HG03103 (cell line): ENCODE data around the gene COL5A2.

Experiments used
- ATAC-seq: cut with Tn5 transposase; IDR thresholded peaks from one replicate; pipeline ENCODE4 v1.9.1; 2021; ENCODE audit warnings: low read depth; ENCODE audit not compliant: unreplicated experiment

The COL5A2 gene

DNA sequence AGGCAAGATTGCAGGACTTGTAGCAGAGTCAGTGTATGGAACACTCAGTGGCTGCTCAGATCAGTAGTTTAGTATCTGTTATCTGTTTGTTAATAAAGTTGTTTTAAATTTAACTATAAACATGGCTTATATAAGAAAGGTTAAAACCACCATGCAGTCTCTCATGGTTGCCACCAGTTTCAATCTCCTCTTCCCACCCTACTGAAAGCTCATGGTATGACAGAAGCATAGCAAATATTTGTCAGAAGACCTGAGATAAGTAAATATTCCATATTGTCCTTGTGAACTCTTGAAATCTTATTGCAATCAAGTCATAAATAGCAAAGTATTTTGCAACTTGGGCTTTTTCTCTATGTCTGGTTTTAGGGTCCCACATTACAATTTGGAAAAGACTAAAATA, 2.1 kb upstream of the COL5A2 start:
- no peak for ATAC-seq

DNA sequence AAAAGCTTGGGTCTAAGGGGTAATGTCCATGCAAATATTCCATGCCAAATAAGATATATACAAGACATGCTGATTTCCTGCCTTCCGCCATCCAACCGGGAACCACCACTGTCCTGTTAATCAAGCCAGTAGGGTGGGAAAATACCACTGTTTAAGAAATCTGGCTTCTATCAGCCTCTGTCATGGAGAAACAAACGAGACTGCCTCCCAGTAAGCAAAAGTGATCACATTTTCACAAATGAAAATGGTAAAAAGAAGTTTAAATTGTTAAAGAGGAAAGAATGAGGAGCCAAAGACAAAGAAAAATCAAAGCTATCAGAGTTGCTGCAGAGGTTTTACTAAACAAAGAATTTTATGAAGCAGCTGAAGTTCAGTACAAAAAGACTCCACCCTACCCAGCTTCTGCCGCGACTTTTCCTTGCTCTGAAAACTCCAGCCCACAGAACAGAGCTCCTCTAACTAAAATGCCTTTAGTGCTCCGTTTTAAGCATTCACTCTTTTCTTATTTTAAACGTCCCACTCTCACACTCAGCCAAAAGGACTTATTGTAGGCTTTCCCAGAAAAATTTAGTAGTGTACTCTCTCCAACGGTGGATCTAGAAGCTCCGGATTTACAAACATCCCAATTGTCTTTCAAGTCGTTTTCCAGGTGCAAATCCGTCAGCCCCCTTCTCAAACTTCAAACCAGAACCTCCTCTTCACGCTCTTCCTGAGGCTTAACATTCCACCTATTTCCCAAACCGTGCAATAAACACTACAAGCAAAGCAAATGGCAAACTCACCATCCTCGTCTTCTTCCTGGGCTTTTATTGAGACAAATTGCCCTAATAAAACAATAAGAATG, 613 bp downstream of the COL5A2 start:
- ATAC-seq: no peak

DNA sequence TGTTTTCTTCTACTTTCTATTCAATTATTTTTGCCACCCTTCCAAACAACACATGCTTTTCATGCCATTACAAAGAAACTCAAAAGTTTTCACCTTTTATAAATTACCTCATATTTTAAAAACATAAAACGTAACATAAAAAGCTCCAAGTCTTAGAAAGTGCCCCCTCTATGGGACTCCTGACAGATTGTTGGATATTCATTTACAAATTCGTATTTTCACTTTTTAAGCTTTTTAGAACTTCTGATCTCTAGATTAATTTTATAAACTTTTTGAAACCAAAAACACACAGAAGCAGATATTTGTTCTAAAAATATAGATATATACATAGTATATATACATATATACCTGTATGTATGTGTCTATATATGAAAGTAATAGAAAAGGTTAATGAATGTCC, 1.5 kb downstream of the COL5A2 start:
- no peak for ATAC-seq

DNA sequence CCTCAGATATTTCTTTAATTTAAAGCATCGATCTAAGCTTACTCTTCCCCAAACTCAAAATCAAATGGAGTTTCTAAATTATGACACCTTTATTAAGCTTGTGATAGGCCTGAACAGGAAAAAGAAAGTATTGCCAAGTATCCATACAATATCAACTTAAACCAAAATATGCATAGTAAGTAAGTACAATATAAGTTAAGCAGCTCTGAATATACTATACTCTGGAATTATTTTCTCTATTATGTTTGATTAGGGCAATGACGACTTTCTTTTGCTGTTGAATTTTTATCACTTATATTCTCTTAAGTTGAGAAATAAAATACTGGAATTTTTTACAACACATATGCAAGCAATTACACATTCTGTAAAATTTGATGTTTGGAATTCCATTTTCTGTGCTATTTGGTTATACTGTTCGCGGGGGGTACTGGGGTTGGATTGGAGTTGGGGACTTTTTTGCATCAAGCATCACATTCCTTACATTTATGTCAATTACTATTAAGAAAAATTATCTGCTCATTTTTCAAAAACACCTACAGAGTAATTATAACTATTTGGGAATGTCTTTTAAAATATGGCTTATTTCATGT, 2.2 kb downstream of the COL5A2 start:
- no peak for ATAC-seq

DNA sequence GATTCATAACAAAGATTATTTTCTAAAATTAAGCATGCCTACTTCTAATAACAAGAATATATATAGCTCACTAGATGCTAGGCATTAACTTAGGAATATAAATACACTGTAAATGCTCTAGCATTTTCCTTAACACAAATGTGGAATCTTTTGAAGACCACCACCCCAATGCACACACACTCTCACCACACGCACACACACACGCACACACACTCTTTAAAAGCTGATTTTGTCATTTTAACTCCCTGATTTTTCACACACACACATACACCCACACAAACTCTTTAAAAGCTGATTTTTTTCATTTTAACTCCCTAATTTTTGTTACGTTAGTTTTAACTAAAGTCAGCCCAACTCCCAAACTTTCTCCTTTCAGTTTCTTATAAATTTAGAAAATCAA, 3.0 kb downstream of the COL5A2 start:
- ATAC-seq: no peak

- ATAC-seq: no peak
Observed at GRCh38 chr2:189175869-189176433, 3.6 kb downstream of the COL5A2 start.

DNA sequence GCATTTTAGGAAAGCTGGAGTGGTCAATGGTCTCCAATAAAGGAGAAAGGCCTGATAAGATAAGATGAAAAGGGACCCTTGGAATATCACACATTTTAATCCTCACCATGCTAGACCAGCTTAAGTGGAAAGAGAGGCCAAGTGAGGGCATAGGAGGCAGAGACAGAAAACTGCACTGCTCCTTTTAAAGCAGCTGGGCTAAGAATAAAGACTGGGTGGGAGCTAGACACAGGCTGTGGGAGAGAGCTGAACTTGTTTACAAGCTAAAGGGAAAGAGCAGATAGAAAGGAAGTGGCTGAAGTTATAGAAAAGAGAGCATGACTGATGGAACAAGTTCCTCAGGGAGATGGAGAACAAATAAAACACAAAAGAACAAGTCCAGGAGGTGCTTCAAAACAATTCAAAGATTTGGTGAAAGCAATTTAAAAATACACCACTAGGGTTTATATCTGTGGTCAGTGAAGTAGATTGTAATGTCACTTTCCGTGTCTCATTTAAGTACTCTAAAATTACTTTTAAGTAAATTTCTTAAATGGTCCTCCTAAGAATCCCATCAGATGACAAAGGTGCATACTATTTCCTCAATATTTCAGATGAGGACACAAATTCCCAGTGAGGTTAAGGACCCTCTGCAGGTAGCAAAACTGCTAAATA, 7.5 kb downstream of the COL5A2 start:
- no peak for ATAC-seq

- no peak for ATAC-seq
Observed at GRCh38 chr2:189168856-189169499, 10.6 kb downstream of the COL5A2 start.

DNA sequence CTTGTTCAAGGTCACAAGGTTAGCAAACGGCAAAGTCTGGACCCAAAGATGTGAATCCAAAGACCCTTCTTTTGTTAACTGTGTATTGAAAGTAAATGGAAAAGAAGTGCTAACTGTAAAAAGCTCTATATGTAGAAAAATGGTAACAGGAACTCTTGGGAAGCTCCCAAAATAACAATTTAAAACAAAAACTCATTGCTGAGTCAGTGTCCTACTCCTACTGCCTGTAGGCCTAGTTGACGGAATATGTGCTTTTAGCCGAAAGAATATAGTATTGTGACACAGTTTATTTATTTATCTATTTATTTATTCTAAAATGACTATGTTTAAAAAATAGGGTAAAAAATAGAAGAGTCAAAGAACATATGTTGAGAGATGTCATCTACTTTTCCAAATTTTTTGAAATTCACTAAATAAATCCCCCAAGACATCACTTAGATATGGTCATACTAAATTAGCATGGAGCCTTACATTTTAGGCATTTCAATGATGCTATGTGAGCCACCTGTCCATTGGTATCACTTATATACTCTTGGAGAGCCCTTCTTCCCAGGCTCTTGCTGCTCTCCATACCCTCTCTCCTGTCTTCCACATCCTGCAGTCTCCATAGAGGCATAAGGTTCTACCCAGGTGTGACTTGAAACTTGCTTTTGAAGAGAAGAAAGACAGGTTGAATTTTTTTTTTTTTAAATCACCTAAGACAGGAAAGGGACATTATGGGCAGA, 13.7 kb downstream of the COL5A2 start:
- no peak for ATAC-seq

DNA sequence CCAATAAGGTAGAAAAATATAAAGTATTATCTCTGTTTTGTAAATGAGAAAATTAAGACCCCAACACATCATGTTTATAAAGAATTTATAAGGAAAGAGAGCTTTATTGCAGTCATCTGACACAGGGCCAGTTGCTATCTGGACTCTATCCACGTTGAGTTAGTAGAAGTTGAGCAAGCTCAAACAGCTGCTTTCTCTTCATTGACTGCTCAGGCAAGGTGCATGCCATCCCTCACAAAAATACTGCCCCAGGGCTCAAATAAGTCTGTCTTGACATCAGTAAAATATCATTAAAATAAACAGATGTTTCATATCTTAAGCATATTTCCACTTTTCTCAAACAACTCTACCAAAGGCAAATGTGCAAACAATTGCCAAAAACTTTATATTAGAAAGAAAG, 14.8 kb downstream of the COL5A2 start:
- ATAC-seq: no peak

- ATAC-seq: no peak
Observed at GRCh38 chr2:189163889-189164288, 15.7 kb downstream of the COL5A2 start.

- no peak for ATAC-seq
Observed at GRCh38 chr2:189162566-189162965, 17.0 kb downstream of the COL5A2 start.

DNA sequence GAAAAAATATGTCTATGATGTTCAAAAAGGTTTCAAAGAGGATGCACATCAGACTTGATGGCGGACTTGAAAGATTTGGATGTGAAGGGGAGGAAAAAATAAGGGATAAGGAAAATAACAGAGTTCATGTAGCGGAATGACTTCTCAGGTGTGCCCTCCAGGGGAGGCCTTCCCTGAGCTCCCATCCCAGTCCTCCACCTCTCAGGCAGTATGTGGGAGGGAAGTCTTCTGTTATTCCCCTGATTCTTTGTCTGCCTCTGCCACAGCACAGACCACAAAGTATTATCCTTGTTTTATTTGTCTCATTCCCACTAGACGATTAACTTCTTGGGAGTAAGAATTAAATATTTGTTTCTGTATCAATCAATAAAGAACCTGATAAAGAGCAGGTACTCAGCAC, 17.7 kb downstream of the COL5A2 start:
- no peak for ATAC-seq

DNA sequence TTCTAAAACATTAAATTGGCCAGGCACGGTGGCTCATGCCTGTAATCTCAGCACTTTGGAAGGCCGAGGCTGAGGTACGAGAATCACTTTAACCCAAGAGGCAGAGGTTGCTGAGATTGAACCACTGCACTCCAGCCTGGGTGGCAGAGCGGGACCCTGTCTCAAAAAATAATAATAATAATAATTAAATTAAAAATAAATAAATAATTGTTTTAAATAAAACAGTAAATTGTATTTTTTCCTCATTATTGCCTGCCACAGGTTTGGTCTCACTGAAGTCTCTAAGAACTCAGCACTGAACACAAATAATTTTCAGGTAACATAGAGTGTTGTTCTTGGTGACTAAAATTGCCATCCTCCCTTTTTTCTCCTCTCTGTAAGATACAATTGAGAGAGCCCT, 19.8 kb downstream of the COL5A2 start:
- ATAC-seq: no peak

DNA sequence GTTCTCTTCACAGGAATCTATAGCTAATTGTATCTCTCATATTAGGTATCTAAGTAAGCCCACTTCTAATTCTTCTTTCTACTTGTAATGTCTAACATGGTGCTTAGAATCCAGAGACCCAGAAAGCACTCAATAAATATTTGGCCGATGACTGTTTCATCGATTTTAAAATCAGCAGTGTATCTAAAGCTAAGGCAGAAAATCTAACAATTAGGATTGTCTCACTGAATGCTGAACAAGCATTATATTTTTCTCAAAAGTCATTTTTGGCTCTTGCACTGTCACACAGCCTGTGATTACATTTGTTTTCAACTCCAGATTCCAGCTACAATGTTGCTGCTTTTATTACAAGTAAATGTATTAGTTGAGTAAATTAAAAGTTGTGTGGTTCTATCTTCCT, 20.3 kb downstream of the COL5A2 start:
- ATAC-seq: no peak

DNA sequence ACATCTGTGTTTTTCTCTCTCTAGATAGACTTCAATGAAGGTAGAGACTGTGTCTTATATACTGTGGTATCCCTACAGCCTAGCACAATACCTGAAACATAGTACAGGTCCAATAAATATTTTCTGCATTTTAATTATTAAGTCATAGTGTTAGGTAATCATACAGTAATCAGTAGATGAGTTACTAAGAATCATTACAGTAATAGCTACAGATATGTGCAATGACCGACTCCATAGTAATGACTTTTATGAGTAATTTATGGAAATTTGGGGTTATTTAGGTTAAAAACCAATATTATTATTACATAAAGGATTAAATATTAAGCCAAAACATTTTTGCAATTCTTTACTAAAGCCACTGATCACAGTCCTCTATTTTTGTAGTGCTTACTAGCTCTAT, 21.6 kb downstream of the COL5A2 start:
- ATAC-seq: no peak

DNA sequence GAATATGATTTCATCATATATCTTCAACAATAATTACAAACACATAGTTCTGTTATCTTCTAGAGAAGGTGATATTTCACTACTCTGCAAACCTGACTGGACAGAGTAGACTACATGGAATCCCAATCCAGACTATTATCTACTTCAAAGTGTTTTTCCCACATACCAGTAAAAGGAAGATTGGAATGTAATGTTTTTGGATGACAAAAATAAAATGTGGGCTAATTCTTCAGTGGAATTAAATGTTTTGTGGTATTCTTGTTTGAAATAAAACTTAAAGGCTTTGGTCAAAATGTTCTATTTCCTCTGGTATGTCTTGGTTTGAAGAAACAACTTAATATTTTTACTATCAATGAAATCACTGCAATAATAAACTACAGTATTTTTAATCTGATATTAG, 22.1 kb downstream of the COL5A2 start:
- ATAC-seq: no peak

GRCh38 chr2:189155795-189156194, 23.8 kb downstream of the COL5A2 start:
- ATAC-seq: no peak

DNA sequence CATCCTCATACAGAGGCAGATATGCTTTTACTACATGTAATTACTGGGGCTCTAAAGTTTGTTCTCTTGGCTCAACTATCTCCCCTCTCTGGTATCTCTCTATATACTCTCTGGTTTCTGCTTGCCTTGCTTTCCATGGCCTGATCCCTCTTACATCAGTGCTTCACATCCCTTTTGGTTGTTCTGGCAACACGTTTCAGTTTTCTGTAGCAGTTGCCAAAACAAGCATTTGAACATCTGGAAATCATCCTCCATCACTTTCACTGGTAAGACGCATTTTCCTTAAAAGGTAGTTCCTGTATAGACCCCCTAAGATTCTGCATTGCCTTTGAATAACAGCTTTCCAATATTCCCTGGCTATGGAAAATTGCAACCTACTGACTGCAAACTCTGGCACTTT, 25.9 kb downstream of the COL5A2 start:
- ATAC-seq: no peak

DNA sequence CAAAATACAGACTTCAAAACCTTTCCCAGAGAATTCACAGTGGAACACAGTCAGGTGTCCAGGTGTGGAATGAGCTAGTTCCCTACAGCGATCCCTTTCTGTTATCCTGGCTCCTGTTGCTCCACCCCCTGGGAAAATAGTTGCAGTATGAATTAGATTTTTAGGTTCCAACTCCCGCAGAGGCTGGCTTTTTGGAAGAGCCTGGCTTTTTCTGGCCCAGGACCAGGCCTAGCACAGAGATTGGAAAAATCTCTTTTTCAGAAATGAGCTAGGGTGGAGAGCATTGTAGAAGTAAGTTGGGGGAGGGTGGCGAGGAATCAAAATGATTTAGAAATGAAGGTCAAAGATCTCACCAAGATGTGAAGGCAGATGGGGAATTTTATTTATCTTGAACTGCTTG, 27.1 kb downstream of the COL5A2 start:
- no peak for ATAC-seq
